ENCODE results near the gene UGT1A3.

GRCh38 chr2:233758849-233759248, 30.0 kb downstream of the UGT1A3 start:
- TF ChIP-seq CTCF (conservative IDR thresholded peaks at IDR 0.05 in 1 of 2, IDR thresholded peaks at IDR 0.05 in 1 of 2; ENCODE audit: extremely low read depth in 1 of 2, insufficient read depth in 1 of 2, low read depth in 1 of 2, low read length in 2 of 2) (no peak), EZH2 (IDR thresholded peaks at IDR 0.05; ENCODE audit: borderline replicate concordance, low read length) (no peak)

Measured in mammary epithelial cell (primary cell).